WTC11 (cell line): ENCODE results near the gene MNAT1. TPM values are rescaled to one million over a fixed set of nuclear protein-coding genes. Genes with fewer than 3 reads are reported as not detected.
"Not testable (repeated sequence)": the region's sequence is repeated elsewhere in the genome, so short reads cannot be mapped to it uniquely, and the experiment has no call there.

Experiments used
- ATAC-seq: fragments of 200-7000 bp; cut with Tn5 transposase; 2 replicates; pipeline ENCODE4 v1.10.0; 2021; ENCODE audit warnings: mild to moderate bottlenecking, moderate library complexity
- CTCF ChIA-PET: fragments of 300-600 bp; sonication (Branson Sonifier 250); formaldehyde crosslinking; loops from one replicate; lab custom pipeline; 2021; ENCODE audit warnings: antibody characterized with exemption; lab: Charles Lee
- POLR2A ChIA-PET: fragments of 350-600 bp; sonication (Branson Sonifier 250); formaldehyde crosslinking; loops from one replicate; lab custom pipeline; 2021; ENCODE audit warnings: antibody characterized with exemption; lab: Charles Lee
- DNase-seq: peaks from one replicate; pipeline ENCODE4 v3.0.0; 2021; ENCODE audit warnings: low spot score
- H3K27ac Mint-ChIP-seq: 2 replicates; pipeline ENCODE4 v1.8.0; 2021; ENCODE audit warnings: mixed read lengths
- H3K27me3 Mint-ChIP-seq: 2 replicates; pipeline ENCODE4 v1.8.0; 2021; ENCODE audit warnings: low read depth, mild to moderate bottlenecking, moderate library complexity, mixed read lengths
- H3K36me3 Mint-ChIP-seq: 2 replicates; pipeline ENCODE4 v1.8.0; 2021; ENCODE audit warnings: mixed read lengths
- H3K4me1 Mint-ChIP-seq: 2 replicates; pipeline ENCODE4 v1.8.0; 2022; ENCODE audit warnings: mixed read lengths
- H3K4me3 Mint-ChIP-seq: 2 replicates; pipeline ENCODE4 v1.8.0; 2021; ENCODE audit warnings: mild to moderate bottlenecking, moderate library complexity, mixed read lengths
- H3K9me3 Mint-ChIP-seq: 2 replicates; pipeline ENCODE4 v1.8.0; 2021; ENCODE audit warnings: mixed read lengths
- ATF1 ChIP-seq: sonication (generic); formaldehyde crosslinking; IDR thresholded peaks from 2 replicates; pipeline ENCODE4 v1.8.1; 2023; ENCODE audit warnings: mild to moderate bottlenecking, moderate library complexity, missing genetic modification reagents
- ATF3 ChIP-seq: sonication (generic); formaldehyde crosslinking; conservative IDR thresholded peaks from 2 replicates; pipeline ENCODE4 v1.8.1; 2022; ENCODE audit warnings: mild to moderate bottlenecking, missing genetic modification reagents
- CREB1 ChIP-seq: sonication (generic); formaldehyde crosslinking; IDR thresholded peaks from 2 replicates; pipeline ENCODE4 v1.8.0; 2023; ENCODE audit warnings: mild to moderate bottlenecking, missing genetic modification reagents
- ELF4 ChIP-seq: sonication (generic); formaldehyde crosslinking; IDR thresholded peaks from 2 replicates; pipeline ENCODE4 v1.8.1; 2022; ENCODE audit warnings: low read depth, mild to moderate bottlenecking, moderate library complexity, missing genetic modification reagents
- EMX1 ChIP-seq: fragments of 250-450 bp; sonication (Bioruptor Pico); IDR thresholded peaks from 2 replicates; pipeline ENCODE4 v1.8.0; 2021; ENCODE audit warnings: mild to moderate bottlenecking
- ESRRA ChIP-seq: sonication (generic); formaldehyde crosslinking; IDR thresholded peaks from 2 replicates; pipeline ENCODE4 v1.8.1; 2022; ENCODE audit warnings: mild to moderate bottlenecking, missing genetic modification reagents, borderline replicate concordance
- GRHL2 ChIP-seq: fragments of 250-450 bp; sonication (Bioruptor Pico); IDR thresholded peaks from 2 replicates; pipeline ENCODE4 v1.8.0; 2022; ENCODE audit warnings: mild to moderate bottlenecking, moderate library complexity; ENCODE audit not compliant: insufficient replicate concordance, severe bottlenecking
- GTF2I ChIP-seq: fragments of 250-450 bp; sonication (Bioruptor Pico); conservative IDR thresholded peaks from 2 replicates; pipeline ENCODE4 v1.4.0; 2021; ENCODE audit warnings: mild to moderate bottlenecking
- HMGA2 ChIP-seq: fragments of 250-450 bp; sonication (Bioruptor Pico); IDR thresholded peaks from 2 replicates; pipeline ENCODE4 v1.4.0; 2021; ENCODE audit warnings: mild to moderate bottlenecking, moderate library complexity
- HMGXB4 ChIP-seq: sonication (generic); formaldehyde crosslinking; IDR thresholded peaks from 2 replicates; pipeline ENCODE4 v1.8.1; 2023; ENCODE audit warnings: mild to moderate bottlenecking, moderate library complexity, missing genetic modification reagents
- MYBL2 ChIP-seq: sonication (generic); formaldehyde crosslinking; IDR thresholded peaks from 2 replicates; pipeline ENCODE4 v1.8.1; 2023; ENCODE audit warnings: mild to moderate bottlenecking, moderate library complexity, missing genetic modification reagents
- SMAD4 ChIP-seq: sonication (generic); formaldehyde crosslinking; IDR thresholded peaks from 2 replicates; pipeline ENCODE4 v1.8.0; 2022; ENCODE audit warnings: mild to moderate bottlenecking, missing genetic modification reagents
- SOX15 ChIP-seq: fragments of 250-450 bp; sonication (Bioruptor Pico); IDR thresholded peaks from 2 replicates; pipeline ENCODE4 v1.9.0; 2021; ENCODE audit warnings: mild to moderate bottlenecking
- TCF7 ChIP-seq: sonication (generic); formaldehyde crosslinking; IDR thresholded peaks from 2 replicates; pipeline ENCODE4 v1.8.0; 2022; ENCODE audit warnings: mild to moderate bottlenecking, low read depth, missing genetic modification reagents, moderate library complexity
- TEAD4 ChIP-seq: sonication (generic); formaldehyde crosslinking; IDR thresholded peaks from 2 replicates; pipeline ENCODE4 v1.8.0; 2022; ENCODE audit warnings: mild to moderate bottlenecking, missing genetic modification reagents
- TP53 ChIP-seq: sonication (generic); formaldehyde crosslinking; IDR thresholded peaks from 2 replicates; pipeline ENCODE4 v1.8.1; 2023; ENCODE audit warnings: mild to moderate bottlenecking, missing genetic modification reagents
- ZBTB21 ChIP-seq: sonication (generic); formaldehyde crosslinking; IDR thresholded peaks from 2 replicates; pipeline ENCODE4 v1.8.1; 2023; ENCODE audit warnings: mild to moderate bottlenecking, missing genetic modification reagents, borderline replicate concordance
- ZNF232 ChIP-seq: sonication (generic); formaldehyde crosslinking; IDR thresholded peaks from 2 replicates; pipeline ENCODE4 v1.8.0; 2022; ENCODE audit warnings: mild to moderate bottlenecking, missing genetic modification reagents
- ZNF317 ChIP-seq: sonication (generic); formaldehyde crosslinking; IDR thresholded peaks from 2 replicates; pipeline ENCODE4 v1.8.1; 2023; ENCODE audit warnings: low read depth, mild to moderate bottlenecking, moderate library complexity, missing genetic modification reagents, borderline replicate concordance
- ZNF416 ChIP-seq: fragments of 250-450 bp; sonication (Bioruptor Pico); IDR thresholded peaks from 2 replicates; pipeline ENCODE4 v1.9.0; 2021; ENCODE audit warnings: mild to moderate bottlenecking, inconsistent platforms
- ZSCAN18 ChIP-seq: fragments of 250-450 bp; sonication (Bioruptor Pico); IDR thresholded peaks from 2 replicates; pipeline ENCODE4 v2.1.2; 2022; ENCODE audit warnings: mild to moderate bottlenecking, moderate library complexity
- total RNA-seq: library from RNA; stranded (reverse); gene quantifications from 3 replicates; pipeline ENCODE4 v1.2.3, GENCODE V29; 2021
- TF ChIP-seq, protein P1 (sequence below): fragments of 250-450 bp; sonication (Bioruptor Pico); IDR thresholded peaks from 2 replicates; pipeline ENCODE4 v1.8.0; 2021; ENCODE audit warnings: mild to moderate bottlenecking
- TF ChIP-seq, protein P2 (sequence below): fragments of 250-450 bp; sonication (Bioruptor Pico); IDR thresholded peaks from 2 replicates; pipeline ENCODE4 v1.9.0; 2021; ENCODE audit warnings: moderate library complexity, mild to moderate bottlenecking, inconsistent platforms, borderline replicate concordance

MNAT1 gene
- total RNA-seq, 1 experiment from 2014 or later: 59.0 TPM

DNA sequence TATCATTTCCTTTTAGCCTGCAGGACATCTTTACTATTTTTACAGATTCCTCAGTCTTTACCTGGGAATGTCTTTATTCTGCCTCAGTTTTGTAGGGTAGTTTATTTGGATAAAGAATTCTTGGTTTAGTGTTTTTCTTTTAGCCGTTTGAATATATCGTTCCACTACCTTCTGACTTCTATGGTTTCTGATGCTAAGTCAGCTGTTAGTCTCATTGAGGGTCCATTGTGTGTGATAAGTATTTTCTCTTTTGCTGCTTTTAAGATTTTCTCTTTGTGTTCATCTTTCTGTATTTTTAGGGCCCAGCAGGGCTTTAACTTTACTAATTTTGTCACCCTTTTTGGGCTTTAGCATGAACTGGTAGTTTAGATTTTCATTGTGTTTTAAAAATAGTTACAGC is 113.5 kb downstream of the MNAT1 start:
- Mint-ChIP-seq H3K4me1 (no peaks in the 10 kb centered on the region), H3K27me3 (no peaks in the 10 kb centered on the region), H3K36me3 (peaks cover 54% of the 10 kb centered on the region), H3K9me3 (peaks cover 43% of the 10 kb centered on the region), H3K27ac (no peak overlapping the region), H3K4me3 (no peak overlapping the region)
- ChIA-PET POLR2A (interaction anchor here (0.5 kb wide), 1 partner anchor 53 kb away, joined by 4 read pairs; no protein-coding TSS in a partner anchor), CTCF (no interaction called here)
- ATAC-seq (no peak), DNase-seq (no peak)
- TF ChIP-seq SOX15 (CRISPR knock-in tag) (no peak), HMGXB4 (CRISPR knock-in tag) (no peak), ZNF232 (no peak), TP53 (no peak), ZNF317 (CRISPR knock-in tag) (peak; percentile 99), GRHL2 (CRISPR knock-in tag) (no peak), ZBTB21 (CRISPR knock-in tag) (no peak), HMGA2 (no peak)

DNA sequence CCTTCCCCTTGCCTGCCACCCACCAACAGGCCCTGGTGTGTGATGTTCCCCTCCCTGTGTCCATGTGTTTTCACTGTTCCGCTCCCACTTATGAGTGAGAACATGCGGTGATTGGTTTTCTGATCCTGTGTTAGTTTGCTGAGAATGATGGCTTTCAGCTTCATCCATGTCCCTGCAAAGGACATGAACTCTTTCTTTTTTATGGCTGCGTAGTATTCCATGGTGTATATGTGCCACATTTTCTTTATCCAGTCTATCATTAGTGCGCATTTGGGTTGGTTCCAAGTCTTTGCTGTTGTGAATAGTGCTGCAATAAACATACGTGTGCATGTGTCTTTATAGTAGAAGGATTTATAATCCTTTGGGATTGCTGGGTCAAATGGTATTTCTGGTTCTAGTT is 117.1 kb downstream of the MNAT1 start:
- POLR2A ChIA-PET, H3K4me3 Mint-ChIP-seq, H3K4me1 Mint-ChIP-seq, H3K27ac Mint-ChIP-seq, H3K27me3 Mint-ChIP-seq, CTCF ChIA-PET, ATAC-seq, DNase-seq: not testable (repeated sequence)
- Mint-ChIP-seq H3K9me3 (peaks cover 42% of the 10 kb centered on the region), H3K36me3 (peaks cover 60% of the 10 kb centered on the region)

GRCh38 chr14:60856111-60856510 is 121.5 kb downstream of the MNAT1 start:
- no peak for DNase-seq
- no peak for ATAC-seq
- POLR2A ChIA-PET: no interaction called here
- Mint-ChIP-seq H3K4me3 (no peak overlapping the region), H3K27me3 (no peaks in the 10 kb centered on the region), H3K4me1 (no peaks in the 10 kb centered on the region), H3K9me3 (peaks cover 31% of the 10 kb centered on the region), H3K27ac (no peak overlapping the region), H3K36me3 (peaks cover 37% of the 10 kb centered on the region)
- CTCF ChIA-PET: no interaction called here
- TF ChIP-seq ZNF317 (CRISPR knock-in tag): no peak
- TF ChIP-seq ELF4 (CRISPR knock-in tag): no peak
- TF ChIP-seq EMX1: no peak
- TF ChIP-seq GTF2I: no peak
- no peak for TF ChIP-seq ZBTB21 (CRISPR knock-in tag)
- TF ChIP-seq, protein P1, sequence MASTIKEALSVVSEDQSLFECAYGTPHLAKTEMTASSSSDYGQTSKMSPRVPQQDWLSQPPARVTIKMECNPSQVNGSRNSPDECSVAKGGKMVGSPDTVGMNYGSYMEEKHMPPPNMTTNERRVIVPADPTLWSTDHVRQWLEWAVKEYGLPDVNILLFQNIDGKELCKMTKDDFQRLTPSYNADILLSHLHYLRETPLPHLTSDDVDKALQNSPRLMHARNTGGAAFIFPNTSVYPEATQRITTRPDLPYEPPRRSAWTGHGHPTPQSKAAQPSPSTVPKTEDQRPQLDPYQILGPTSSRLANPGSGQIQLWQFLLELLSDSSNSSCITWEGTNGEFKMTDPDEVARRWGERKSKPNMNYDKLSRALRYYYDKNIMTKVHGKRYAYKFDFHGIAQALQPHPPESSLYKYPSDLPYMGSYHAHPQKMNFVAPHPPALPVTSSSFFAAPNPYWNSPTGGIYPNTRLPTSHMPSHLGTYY (CRISPR knock-in tag): no peak
- TF ChIP-seq ESRRA (CRISPR knock-in tag): no peak
- TF ChIP-seq MYBL2 (CRISPR knock-in tag): no peak
- no peak for TF ChIP-seq ATF3 (CRISPR knock-in tag)
- no peak for TF ChIP-seq TCF7
- TF ChIP-seq SMAD4 (CRISPR knock-in tag): no peak
- TF ChIP-seq ZNF416 (CRISPR knock-in tag): no peak
- no peak for TF ChIP-seq ZNF232

GRCh38 chr14:60859525-60859924 is 125.0 kb downstream of the MNAT1 start:
- Mint-ChIP-seq H3K4me1 (peaks cover 6% of the 10 kb centered on the region; the same call in 1 of the 2 replicates), H3K9me3 (peaks cover 20% of the 10 kb centered on the region), H3K27ac (no peak overlapping the region), H3K36me3 (peaks cover 23% of the 10 kb centered on the region), H3K27me3 (no peaks in the 10 kb centered on the region), H3K4me3 (no peak overlapping the region)
- CTCF ChIA-PET: no interaction called here
- DNase-seq (no peak), ATAC-seq (no peak)
- POLR2A ChIA-PET: no interaction called here
- no peak for TF ChIP-seq ATF1 (CRISPR knock-in tag)
- no peak for TF ChIP-seq TEAD4
- no peak for TF ChIP-seq TP53
- no peak for TF ChIP-seq CREB1
- TF ChIP-seq, protein P2, sequence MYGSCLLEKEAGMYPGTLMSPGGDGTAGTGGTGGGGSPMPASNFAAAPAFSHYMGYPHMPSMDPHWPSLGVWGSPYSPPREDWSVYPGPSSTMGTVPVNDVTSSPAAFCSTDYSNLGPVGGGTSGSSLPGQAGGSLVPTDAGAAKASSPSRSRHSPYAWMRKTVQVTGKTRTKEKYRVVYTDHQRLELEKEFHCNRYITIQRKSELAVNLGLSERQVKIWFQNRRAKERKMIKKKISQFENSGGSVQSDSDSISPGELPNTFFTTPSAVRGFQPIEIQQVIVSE (CRISPR knock-in tag): no peak
- TF ChIP-seq ZSCAN18: no peak
